ENCODE results near the gene SELENOS. TPM values are rescaled to one million over a fixed set of nuclear protein-coding genes. Genes with fewer than 3 reads are reported as not detected.

Gene SELENOS
- total and polyA plus RNA-seq, 7 donors: 25.7 to 201 (median 98.9) TPM

DNA sequence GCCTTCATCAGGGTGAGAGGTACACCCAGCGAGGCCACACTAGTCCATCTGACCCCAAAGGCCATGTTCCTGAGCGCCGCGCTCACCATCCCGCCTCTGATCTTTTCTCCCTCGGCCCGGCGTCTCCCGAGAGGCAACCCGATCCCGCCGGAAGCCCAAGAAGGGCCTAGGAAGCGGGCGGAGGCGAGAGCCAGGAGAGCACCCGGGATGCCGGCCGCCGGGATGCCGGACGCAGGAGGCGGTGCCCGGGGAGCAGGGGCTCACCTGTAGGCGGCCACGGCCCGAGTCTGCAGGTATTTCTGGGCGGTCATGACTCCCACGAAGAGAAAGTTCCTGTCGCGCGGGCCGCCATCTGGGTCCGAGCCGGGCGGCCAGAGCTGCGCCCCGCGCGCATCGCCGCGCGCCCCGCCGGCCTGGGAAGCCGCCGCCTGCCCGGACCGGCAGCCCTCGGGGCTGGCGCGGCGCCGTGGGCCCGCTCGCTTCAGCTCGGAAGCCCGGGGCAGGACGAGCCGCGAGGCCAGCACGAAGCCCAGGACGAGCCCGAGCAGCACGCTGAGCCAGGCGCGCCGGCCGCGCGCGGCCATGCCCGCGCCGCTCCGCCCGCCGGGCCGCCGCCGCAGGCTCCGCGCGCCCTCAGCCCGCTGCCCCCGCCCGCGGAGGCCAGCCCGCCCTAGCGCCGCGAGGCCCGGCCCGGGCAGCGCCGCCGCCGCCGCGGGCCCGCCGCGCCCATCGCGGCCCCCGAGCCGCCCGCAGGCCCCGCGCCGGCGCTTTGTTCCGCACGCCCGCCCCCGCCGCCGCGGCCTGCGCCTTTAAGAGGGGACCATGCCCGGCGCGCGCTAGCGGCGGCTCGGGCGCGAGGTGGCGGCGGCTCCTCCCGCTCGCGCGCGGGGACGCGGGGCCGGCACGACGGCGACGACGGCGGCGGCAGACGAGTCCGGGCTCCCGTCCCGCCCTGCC lies 26.1 kb downstream of the SELENOS start:
- intact Hi-C loops (cut with DNase I): loop anchor here (5.0 to 10.0 kb wide), 3 partner anchors 64 to 326 kb away; no protein-coding TSS in a partner anchor
- peaks cover 41% of the 10 kb centered on the region for H3K4me1 ChIP-seq
- DNase-seq (peak; percentile 47 to 70), ATAC-seq (peak; percentile 64 to 76 (median 68))
- no peaks in the 10 kb centered on the region for H3K36me3 ChIP-seq (ENCODE audit: insufficient read depth in 1 of 2, low read depth in 1 of 2)
- peak overlapping the region; percentile 84 for H3K27ac ChIP-seq
- 0 to 1% (median 1%) methylated on average over 66 to 146 of the region's 150 CpGs for WGBS, 3 donors
- H3K27me3 ChIP-seq (ENCODE audit: insufficient read depth in 3 of 3, low read length in 2 of 3): no peaks in the 10 kb centered on the region
- TF ChIP-seq, protein P1, sequence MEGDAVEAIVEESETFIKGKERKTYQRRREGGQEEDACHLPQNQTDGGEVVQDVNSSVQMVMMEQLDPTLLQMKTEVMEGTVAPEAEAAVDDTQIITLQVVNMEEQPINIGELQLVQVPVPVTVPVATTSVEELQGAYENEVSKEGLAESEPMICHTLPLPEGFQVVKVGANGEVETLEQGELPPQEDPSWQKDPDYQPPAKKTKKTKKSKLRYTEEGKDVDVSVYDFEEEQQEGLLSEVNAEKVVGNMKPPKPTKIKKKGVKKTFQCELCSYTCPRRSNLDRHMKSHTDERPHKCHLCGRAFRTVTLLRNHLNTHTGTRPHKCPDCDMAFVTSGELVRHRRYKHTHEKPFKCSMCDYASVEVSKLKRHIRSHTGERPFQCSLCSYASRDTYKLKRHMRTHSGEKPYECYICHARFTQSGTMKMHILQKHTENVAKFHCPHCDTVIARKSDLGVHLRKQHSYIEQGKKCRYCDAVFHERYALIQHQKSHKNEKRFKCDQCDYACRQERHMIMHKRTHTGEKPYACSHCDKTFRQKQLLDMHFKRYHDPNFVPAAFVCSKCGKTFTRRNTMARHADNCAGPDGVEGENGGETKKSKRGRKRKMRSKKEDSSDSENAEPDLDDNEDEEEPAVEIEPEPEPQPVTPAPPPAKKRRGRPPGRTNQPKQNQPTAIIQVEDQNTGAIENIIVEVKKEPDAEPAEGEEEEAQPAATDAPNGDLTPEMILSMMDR (IDR thresholded peaks at IDR 0.05): no peak
- peak overlapping the region; percentile 75 for H3K4me3 ChIP-seq
- H3K9me3 ChIP-seq: no peaks in the 10 kb centered on the region

DNA sequence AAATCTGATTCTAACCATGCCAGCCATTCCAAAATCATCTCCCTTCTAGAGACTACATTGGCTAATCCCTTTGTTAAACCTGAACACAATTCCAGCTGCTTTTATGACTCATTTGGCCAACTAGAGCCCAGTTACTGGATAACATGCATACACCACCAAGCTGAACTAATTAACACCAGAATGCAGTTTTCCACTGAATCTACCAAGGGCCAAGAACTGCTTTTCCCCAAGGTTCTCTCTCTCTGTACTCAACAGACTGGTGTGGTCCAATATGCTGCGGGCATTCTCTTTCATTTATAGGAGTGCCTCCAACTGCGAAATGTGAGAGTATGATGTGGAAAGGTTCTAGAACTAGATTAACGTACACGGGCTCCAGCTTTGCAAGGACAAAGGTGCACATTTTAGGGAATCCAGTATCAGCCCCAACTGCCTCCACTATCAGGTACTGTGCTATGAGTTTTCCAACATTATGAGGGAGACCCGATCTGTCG lies 26.9 kb downstream of the SELENOS start:
- ATAC-seq: peak in 1 of 4 donors; percentile 9
- intact Hi-C loops (cut with DNase I): loop anchor here (5.0 to 10.0 kb wide), 3 partner anchors 63 to 326 kb away; no protein-coding TSS in a partner anchor
- no peaks in the 10 kb centered on the region for H3K36me3 ChIP-seq (ENCODE audit: insufficient read depth in 1 of 2, low read depth in 1 of 2)

DNA sequence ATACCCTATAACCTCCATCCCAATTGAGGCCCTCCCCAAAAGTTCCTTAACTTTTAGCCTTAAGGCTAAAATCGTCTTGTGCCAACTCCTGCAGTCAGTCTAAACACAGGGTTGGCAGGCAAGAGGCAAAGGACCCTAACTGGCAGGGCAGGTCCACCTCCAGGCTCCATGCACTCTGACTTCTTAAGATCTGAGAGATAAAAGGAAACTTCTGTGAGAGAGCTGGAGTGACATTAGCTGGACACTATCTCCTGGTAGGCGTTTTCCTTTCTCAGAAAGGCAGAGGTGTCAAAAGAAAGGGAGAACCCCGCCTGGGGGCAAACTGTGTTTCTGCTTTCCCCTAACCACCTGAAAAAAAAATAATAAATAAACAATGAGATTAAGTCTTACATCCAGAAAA lies 29.0 kb downstream of the SELENOS start:
- 81 to 91% (median 82%) methylated on average over 3 of the region's 3 CpGs for WGBS, 3 donors
- no peak for ATAC-seq
- no peaks in the 10 kb centered on the region for H3K9me3 ChIP-seq
- H3K36me3 ChIP-seq (ENCODE audit: insufficient read depth in 1 of 2, low read depth in 1 of 2): no peaks in the 10 kb centered on the region
- H3K4me1 ChIP-seq: peaks cover 59% of the 10 kb centered on the region
- no peak for DNase-seq
- no peaks in the 10 kb centered on the region for H3K27me3 ChIP-seq (ENCODE audit: insufficient read depth in 3 of 3, low read length in 2 of 3)
- H3K27ac ChIP-seq: no peak overlapping the region
- TF ChIP-seq, protein P1 (IDR thresholded peaks at IDR 0.05): no peak
- H3K4me3 ChIP-seq: no peak overlapping the region
- intact Hi-C loops (cut with DNase I): loop anchor here (5.0 to 10.0 kb wide), 2 partner anchors 41 to 53 kb away; no protein-coding TSS in a partner anchor

More for the DNA sequence above, 26.9 kb downstream of the SELENOS start:
- no peak for DNase-seq
- 4 to 5% (median 4%) methylated on average over 6 of the region's 6 CpGs for WGBS, 3 donors
- TF ChIP-seq, protein P1 (IDR thresholded peaks at IDR 0.05): no peak
- H3K27ac ChIP-seq: peak overlapping the region; percentile 57
- no peaks in the 10 kb centered on the region for H3K9me3 ChIP-seq
- H3K4me3 ChIP-seq: peak overlapping the region; percentile 67
- H3K27me3 ChIP-seq (ENCODE audit: insufficient read depth in 3 of 3, low read length in 2 of 3): no peaks in the 10 kb centered on the region
- H3K4me1 ChIP-seq: peaks cover 46% of the 10 kb centered on the region

DNA sequence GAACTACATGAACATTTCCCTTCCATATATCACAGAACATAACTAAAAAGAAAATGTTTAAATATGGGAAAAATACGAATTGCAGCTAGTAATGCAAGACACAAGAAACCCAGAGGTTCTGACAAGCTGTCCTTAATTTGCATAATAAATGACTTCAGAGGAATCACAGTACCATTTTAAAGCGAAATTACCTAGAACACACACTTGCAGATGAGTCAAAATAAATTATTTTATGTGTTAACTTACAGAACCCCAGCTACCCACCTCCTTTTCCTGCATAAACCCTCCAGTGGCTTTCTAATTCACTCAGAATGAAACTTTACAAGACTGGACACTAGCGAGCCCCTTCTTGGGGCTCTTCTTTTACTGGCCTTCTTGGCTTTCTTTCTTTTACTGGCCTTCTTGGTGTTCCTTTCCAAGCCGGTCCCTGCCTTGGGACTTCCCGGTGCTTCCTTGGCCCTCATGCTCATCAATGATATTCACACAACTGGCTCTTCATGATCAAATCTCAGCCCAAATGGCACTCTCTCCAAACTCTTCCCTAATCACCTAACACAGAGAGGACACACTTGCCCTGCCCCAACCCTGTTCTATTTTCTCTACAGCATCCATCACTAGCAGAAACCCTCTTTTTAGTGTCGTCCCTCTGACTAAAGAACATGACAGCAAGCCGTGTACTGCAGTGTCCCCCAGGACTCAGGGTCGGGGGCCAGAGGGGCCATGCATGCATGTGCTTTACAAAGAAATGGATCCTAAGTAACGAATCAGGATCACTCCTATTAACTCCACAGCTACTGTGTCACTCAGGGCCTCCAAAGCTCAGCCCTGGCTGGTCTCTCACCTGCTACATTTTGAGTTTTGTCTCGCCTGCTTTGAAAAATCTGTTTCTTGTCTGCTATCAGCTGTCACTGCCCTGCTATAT lies 30.2 kb downstream of the SELENOS start:
- peaks cover 0 to under 1% of the 10 kb centered on the region in 2 donors for H3K36me3 ChIP-seq (ENCODE audit: insufficient read depth in 1 of 2, low read depth in 1 of 2)
- DNase-seq (no peak), ATAC-seq (no peak)
- H3K27ac ChIP-seq: no peak overlapping the region
- 62 to 78% (median 73%) methylated on average over 10 of the region's 10 CpGs for WGBS, 3 donors
- TF ChIP-seq, protein P1 (IDR thresholded peaks at IDR 0.05): no peak
- no peaks in the 10 kb centered on the region for H3K27me3 ChIP-seq (ENCODE audit: insufficient read depth in 3 of 3, low read length in 2 of 3)
- H3K4me3 ChIP-seq: peak overlapping the region; percentile 5
- intact Hi-C loops (cut with DNase I): loop anchor here (5.0 to 10.0 kb wide), 2 partner anchors 40 to 52 kb away; no protein-coding TSS in a partner anchor
- peaks cover 64% of the 10 kb centered on the region for H3K4me1 ChIP-seq
- no peaks in the 10 kb centered on the region for H3K9me3 ChIP-seq

Data from psoas muscle (tissue), 8 donors.